GM18861 (cell line): Measurements from ENCODE around the gene MXI1.
A peak's percentile ranks its signal among the peaks of the same experiment; 100 is the strongest.
"Not testable (repeated sequence)": the region's sequence is repeated elsewhere in the genome, so short reads cannot be mapped to it uniquely, and the experiment has no call there.

Source experiments
- ATAC-seq: cut with Tn5 transposase; IDR thresholded peaks from one replicate; pipeline ENCODE4 v1.9.1; 2021; ENCODE audit not compliant: unreplicated experiment

Gene MXI1

GRCh38 chr10:110233846-110234245, 26.4 kb downstream of the MXI1 start:
- ATAC-seq: no peak

GRCh38 chr10:110237894-110238480, 30.6 kb downstream of the MXI1 start:
- ATAC-seq: no peak

- ATAC-seq: no peak
Observed at GRCh38 chr10:110239892-110240291, 32.5 kb downstream of the MXI1 start.

- ATAC-seq: peak; percentile 77
Observed at GRCh38 chr10:110241407-110241806, 34.0 kb downstream of the MXI1 start.

- ATAC-seq: peak; percentile 14
Observed at GRCh38 chr10:110241841-110242240, 34.4 kb downstream of the MXI1 start.

GRCh38 chr10:110242511-110242910, 35.1 kb downstream of the MXI1 start:
- ATAC-seq: no peak

- no peak for ATAC-seq
Observed at GRCh38 chr10:110244550-110244949, 37.1 kb downstream of the MXI1 start.

GRCh38 chr10:110247833-110248232, 40.4 kb downstream of the MXI1 start:
- not testable (repeated sequence) for ATAC-seq

- ATAC-seq: peak; percentile 52
Observed at GRCh38 chr10:110249489-110249888, 42.1 kb downstream of the MXI1 start.

GRCh38 chr10:110251392-110251791, 44.0 kb downstream of the MXI1 start:
- ATAC-seq: peak; percentile 89

- ATAC-seq: no peak
Observed at GRCh38 chr10:110252151-110252550, 44.7 kb downstream of the MXI1 start.

GRCh38 chr10:110254467-110254866, 47.1 kb downstream of the MXI1 start:
- ATAC-seq: no peak

GRCh38 chr10:110258542-110258941, 51.1 kb downstream of the MXI1 start:
- ATAC-seq: no peak

- ATAC-seq: no peak
Observed at GRCh38 chr10:110259317-110259716, 51.9 kb downstream of the MXI1 start.

GRCh38 chr10:110260746-110261477, 53.5 kb downstream of the MXI1 start:
- no peak for ATAC-seq

- no peak for ATAC-seq
Observed at GRCh38 chr10:110263164-110263563, 55.8 kb downstream of the MXI1 start.

GRCh38 chr10:110265573-110266193, 58.3 kb downstream of the MXI1 start:
- ATAC-seq: no peak

- ATAC-seq: no peak
Observed at GRCh38 chr10:110267276-110267675, 59.9 kb downstream of the MXI1 start.

- peak; percentile 50 for ATAC-seq
Observed at GRCh38 chr10:110268442-110268841, 61.0 kb downstream of the MXI1 start.

- no peak for ATAC-seq
Observed at GRCh38 chr10:110268971-110269370, 61.6 kb downstream of the MXI1 start.

GRCh38 chr10:110269374-110270318, 62.2 kb downstream of the MXI1 start:
- no peak for ATAC-seq
